Peyer's patch (tissue), 4 donors: ENCODE data around the gene AADACL2. TPM values are rescaled to one million over a fixed set of nuclear protein-coding genes. Genes with fewer than 3 reads are reported as not detected.
A peak's percentile ranks its signal among the peaks of the same experiment; 100 is the strongest.

Source experiments
- DNase-seq, 3 donors: peaks; one replicate each; pipeline ENCODE4 v3.0.0-alpha.2; 2017 to 2019
- H3K27ac ChIP-seq, 4 donors: fragments of 200-600 bp; sonication (generic); one replicate each; pipeline ENCODE4 v1.5.1; 2016 to 2019
- H3K27me3 ChIP-seq, 2 donors: fragments of 200-600 bp; sonication (generic); one replicate each; pipeline ENCODE4 v1.5.1; 2019
- H3K36me3 ChIP-seq, 3 donors: fragments of 200-600 bp; sonication (generic); one replicate each; pipeline ENCODE4 v1.5.1; 2016 to 2019
- H3K4me1 ChIP-seq, 4 donors: fragments of 200-600 bp; sonication (generic); one replicate each; pipeline ENCODE4 v1.5.1; 2016 to 2019
- H3K4me3 ChIP-seq, 4 donors: fragments of 200-600 bp; sonication (generic); 1 replicate in 3 of 4; 2 replicates in 1 of 4; pipeline ENCODE4 v1.5.1; 2016 to 2019; ENCODE audit warnings: mild to moderate bottlenecking in 1 of 4
- H3K9me3 ChIP-seq, 4 donors: fragments of 200-600 bp; sonication (generic); one replicate each; pipeline ENCODE4 v1.5.1; 2016 to 2019; ENCODE audit warnings: mild to moderate bottlenecking in 1 of 4
- CTCF ChIP-seq, 6 experiments: fragments of 450-650 bp in 4 of 6; fragments of 200-600 bp in 2 of 6; sonication (generic) in 1 of 6; IDR thresholded peaks; one replicate each; pipeline ENCODE4 v1.5.1; 2017 to 2019; ENCODE audit warnings: antibody characterized with exemption in 6 of 6, mild to moderate bottlenecking in 3 of 6, moderate library complexity in 1 of 6
- POLR2A ChIP-seq, 2 donors: fragments of 450-650 bp; IDR thresholded peaks; one replicate each; pipeline ENCODE4 v1.5.1; 2017; ENCODE audit warnings: antibody characterized with exemption in 2 of 2, mild to moderate bottlenecking in 2 of 2, moderate library complexity in 2 of 2
- total RNA-seq, 4 donors: library from RNA; depleted of rRNA; stranded (reverse); fragments of >200 nt; gene quantifications; one replicate each; pipeline ENCODE4 v1.1.0, GENCODE V29; 2016

Gene AADACL2
- total RNA-seq, 4 donors from 2014 or later = 0.66 to 1.3 TPM; not detected in 2

- Histone ChIP-seq H3K4me3 (peak overlapping the region in 2 of 4 donors; percentile 34 to 44), H3K4me1 (peaks cover 0 to 10% (median 0%) of the 10 kb centered on the region in 4 donors), H3K9me3 (no peaks in the 10 kb centered on the region), H3K27ac (no peak overlapping the region), H3K27me3 (no peaks in the 10 kb centered on the region), H3K36me3 (no peaks in the 10 kb centered on the region)
- no peak for DNase-seq
- TF ChIP-seq POLR2A (IDR thresholded peaks at IDR 0.05) (no peak), CTCF (IDR thresholded peaks at IDR 0.05) (no peak)
Observed at GRCh38 chr3:151772825-151773480, 39.2 kb downstream of the AADACL2 start.

GRCh38 chr3:151774235-151774634 lies 40.5 kb downstream of the AADACL2 start:
- H3K9me3 ChIP-seq = no peaks in the 10 kb centered on the region
- no peaks in the 10 kb centered on the region for H3K27me3 ChIP-seq
- no peak for DNase-seq
- H3K4me3 ChIP-seq = no peak overlapping the region
- TF ChIP-seq CTCF (IDR thresholded peaks at IDR 0.05) (no peak), POLR2A (IDR thresholded peaks at IDR 0.05) (no peak)
- no peak overlapping the region for H3K27ac ChIP-seq
- peaks cover 0 to 7% (median 0%) of the 10 kb centered on the region in 4 donors for H3K4me1 ChIP-seq
- no peaks in the 10 kb centered on the region for H3K36me3 ChIP-seq

- Histone ChIP-seq H3K4me3 (peak overlapping the region in 1 of 4 donors; percentile 27), H3K36me3 (no peaks in the 10 kb centered on the region), H3K27ac (no peak overlapping the region), H3K27me3 (no peaks in the 10 kb centered on the region), H3K4me1 (peaks cover 0 to under 1% (median 0%) of the 10 kb centered on the region in 4 donors), H3K9me3 (no peaks in the 10 kb centered on the region)
- no peak for DNase-seq
- no peak for TF ChIP-seq CTCF (IDR thresholded peaks at IDR 0.05)
- no peak for TF ChIP-seq POLR2A (IDR thresholded peaks at IDR 0.05)
Observed at GRCh38 chr3:151774910-151775309, 41.2 kb downstream of the AADACL2 start.

- peak overlapping the region in 1 of 4 donors; percentile 27 for H3K4me3 ChIP-seq
- no peaks in the 10 kb centered on the region for H3K4me1 ChIP-seq
- no peak overlapping the region for H3K27ac ChIP-seq
- DNase-seq = no peak
- no peaks in the 10 kb centered on the region for H3K9me3 ChIP-seq
- H3K27me3 ChIP-seq = no peaks in the 10 kb centered on the region
- no peaks in the 10 kb centered on the region for H3K36me3 ChIP-seq
- TF ChIP-seq CTCF (IDR thresholded peaks at IDR 0.05) (no peak), POLR2A (IDR thresholded peaks at IDR 0.05) (no peak)
Observed at GRCh38 chr3:151775314-151776258, 41.9 kb downstream of the AADACL2 start.

- Histone ChIP-seq H3K9me3 (no peaks in the 10 kb centered on the region), H3K36me3 (no peaks in the 10 kb centered on the region), H3K27me3 (no peaks in the 10 kb centered on the region), H3K4me3 (no peak overlapping the region), H3K4me1 (no peaks in the 10 kb centered on the region), H3K27ac (no peak overlapping the region)
- no peak for DNase-seq
- TF ChIP-seq POLR2A (IDR thresholded peaks at IDR 0.05) (no peak), CTCF (IDR thresholded peaks at IDR 0.05) (no peak)
Observed at GRCh38 chr3:151776259-151776740, 42.6 kb downstream of the AADACL2 start.
